Measurements from ENCODE around the gene ARID1A.

ARID1A gene

GRCh38 chr1:26811057-26811456 lies 115.2 kb downstream of the ARID1A start:
- Histone ChIP-seq H3K79me2 (no peaks in the 10 kb centered on the region), H3K9ac (no peak overlapping the region), H3K27ac (no peak overlapping the region), H3K27me3 (ENCODE audit: control insufficient read depth, insufficient read depth, low read length) (no peaks in the 10 kb centered on the region), H3K36me3 (ENCODE audit: control insufficient read depth, insufficient read depth, low read length) (no peaks in the 10 kb centered on the region), H3K9me3 (ENCODE audit: control insufficient read depth, low read length) (no peaks in the 10 kb centered on the region), H2AFZ (no peak overlapping the region), H3K4me2 (ENCODE audit: low read length) (no peak overlapping the region), H3K4me1 (no peaks in the 10 kb centered on the region), H3K4me3 (ENCODE audit: low read depth, low read length) (no peak overlapping the region)
- no peak for TF ChIP-seq CTCF (IDR thresholded peaks at IDR 0.05)

GRCh38 chr1:26811708-26812107 lies 115.9 kb downstream of the ARID1A start:
- no peaks in the 10 kb centered on the region for H3K79me2 ChIP-seq
- TF ChIP-seq CTCF (IDR thresholded peaks at IDR 0.05): no peak
- no peaks in the 10 kb centered on the region for H3K27me3 ChIP-seq (ENCODE audit: control insufficient read depth, insufficient read depth, low read length)
- H3K4me1 ChIP-seq: no peaks in the 10 kb centered on the region
- H2AFZ ChIP-seq: no peak overlapping the region
- no peak overlapping the region for H3K9ac ChIP-seq
- H3K27ac ChIP-seq: no peak overlapping the region
- no peaks in the 10 kb centered on the region for H3K36me3 ChIP-seq (ENCODE audit: control insufficient read depth, insufficient read depth, low read length)
- no peak overlapping the region for H3K4me3 ChIP-seq (ENCODE audit: low read depth, low read length)
- H3K9me3 ChIP-seq (ENCODE audit: control insufficient read depth, low read length): no peaks in the 10 kb centered on the region
- no peak overlapping the region for H3K4me2 ChIP-seq (ENCODE audit: low read length)

- no peak overlapping the region for H3K27ac ChIP-seq
Measured at GRCh38 chr1:26814377-26814776, 118.6 kb downstream of the ARID1A start.

GRCh38 chr1:26814893-26815292 lies 119.1 kb downstream of the ARID1A start:
- Histone ChIP-seq H3K4me2 (ENCODE audit: low read length) (no peak overlapping the region), H3K9ac (no peak overlapping the region), H3K27ac (no peak overlapping the region), H2AFZ (no peak overlapping the region), H3K79me2 (no peaks in the 10 kb centered on the region), H3K4me3 (ENCODE audit: low read depth, low read length) (no peak overlapping the region), H3K36me3 (ENCODE audit: control insufficient read depth, insufficient read depth, low read length) (no peaks in the 10 kb centered on the region), H3K27me3 (ENCODE audit: control insufficient read depth, insufficient read depth, low read length) (no peaks in the 10 kb centered on the region), H3K4me1 (no peaks in the 10 kb centered on the region), H3K9me3 (ENCODE audit: control insufficient read depth, low read length) (no peaks in the 10 kb centered on the region)
- no peak for TF ChIP-seq CTCF (IDR thresholded peaks at IDR 0.05)

More at GRCh38 chr1:26814377-26814776, 118.6 kb downstream of the ARID1A start:
- TF ChIP-seq CTCF (IDR thresholded peaks at IDR 0.05): no peak
- H3K4me1 ChIP-seq: no peaks in the 10 kb centered on the region
- H3K4me2 ChIP-seq (ENCODE audit: low read length): no peak overlapping the region
- no peak overlapping the region for H2AFZ ChIP-seq
- no peaks in the 10 kb centered on the region for H3K36me3 ChIP-seq (ENCODE audit: control insufficient read depth, insufficient read depth, low read length)
- H3K9ac ChIP-seq: no peak overlapping the region
- no peaks in the 10 kb centered on the region for H3K79me2 ChIP-seq
- H3K9me3 ChIP-seq (ENCODE audit: control insufficient read depth, low read length): no peaks in the 10 kb centered on the region
- H3K4me3 ChIP-seq (ENCODE audit: low read depth, low read length): no peak overlapping the region
- no peaks in the 10 kb centered on the region for H3K27me3 ChIP-seq (ENCODE audit: control insufficient read depth, insufficient read depth, low read length)

GRCh38 chr1:26820784-26821269 lies 125.0 kb downstream of the ARID1A start:
- no peak for TF ChIP-seq CTCF (IDR thresholded peaks at IDR 0.05)
- H2AFZ ChIP-seq: no peak overlapping the region
- H3K27ac ChIP-seq: no peak overlapping the region
- H3K79me2 ChIP-seq: no peaks in the 10 kb centered on the region
- H3K27me3 ChIP-seq (ENCODE audit: control insufficient read depth, insufficient read depth, low read length): no peaks in the 10 kb centered on the region
- H3K4me1 ChIP-seq: peaks cover 2% of the 10 kb centered on the region
- H3K36me3 ChIP-seq (ENCODE audit: control insufficient read depth, insufficient read depth, low read length): no peaks in the 10 kb centered on the region
- H3K4me2 ChIP-seq (ENCODE audit: low read length): no peak overlapping the region
- no peak overlapping the region for H3K9ac ChIP-seq
- no peaks in the 10 kb centered on the region for H3K9me3 ChIP-seq (ENCODE audit: control insufficient read depth, low read length)
- no peak overlapping the region for H3K4me3 ChIP-seq (ENCODE audit: low read depth, low read length)
